ENCODE measurements around the gene TRA2B. TPM values are rescaled to one million over a fixed set of nuclear protein-coding genes. Genes with fewer than 3 reads are reported as not detected.

TRA2B gene
- total RNA-seq, 1 experiment from 2014 or later: 328 TPM

DNA sequence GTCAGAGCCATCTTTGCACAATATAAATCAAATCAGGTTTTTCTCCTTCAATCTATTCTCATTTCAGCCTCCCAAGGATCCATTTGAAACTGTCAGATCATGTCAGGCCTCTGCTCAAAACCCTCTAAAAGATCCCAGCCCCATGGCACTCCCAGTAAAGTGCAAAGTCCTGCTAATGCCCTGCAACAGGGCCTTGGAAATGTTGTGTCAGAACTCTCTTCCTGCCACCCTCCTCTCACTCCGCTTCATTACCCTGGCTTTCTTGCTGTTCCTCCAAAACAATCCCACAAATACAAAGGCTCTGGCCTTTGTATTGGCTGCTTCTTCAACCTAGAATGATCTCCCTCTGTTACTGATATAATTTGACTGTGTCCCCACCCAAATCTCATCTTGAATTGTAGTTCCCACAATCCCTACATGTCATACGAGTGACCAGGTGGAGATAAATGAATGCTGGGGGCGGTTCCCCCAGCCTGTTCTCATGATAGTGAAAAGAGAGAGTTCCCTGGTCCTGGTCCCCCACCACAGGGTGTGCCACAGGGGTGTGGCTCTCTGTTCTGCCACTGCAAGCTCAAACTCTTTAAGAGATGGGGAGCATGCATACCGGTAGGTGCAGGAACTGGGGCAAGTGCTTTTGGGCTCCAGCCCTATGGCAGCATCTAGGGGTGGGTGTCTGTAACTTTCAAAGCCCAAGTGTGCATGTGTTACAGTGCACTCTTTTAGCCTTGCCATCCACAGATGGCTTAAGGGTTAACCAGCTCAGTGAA lies 22.9 kb upstream of the TRA2B start:
- Histone ChIP-seq H3K4me1 (ENCODE audit: low read length) (peaks cover 4% of the 10 kb centered on the region; the same call in 1 of the 2 replicates), H3K79me2 (ENCODE audit: low read length) (no peaks in the 10 kb centered on the region), H3K27ac (ENCODE audit: low read length) (no peak overlapping the region), H3K4me2 (ENCODE audit: low read depth, low read length, poor library complexity, severe bottlenecking) (no peak overlapping the region), H3K9me2 (replicated peaks; ENCODE audit: insufficient read depth, low read length) (no peaks in the 10 kb centered on the region), H3K36me3 (ENCODE audit: insufficient read depth, low read length) (no peaks in the 10 kb centered on the region), H2AFZ (ENCODE audit: low read length) (no peak overlapping the region), H3K27me3 (ENCODE audit: low read length) (no peaks in the 10 kb centered on the region), H4K20me1 (ENCODE audit: insufficient read depth, low read depth, low read length) (no peaks in the 10 kb centered on the region), H3K9ac (ENCODE audit: low read length) (no peak overlapping the region), H3K9me3 (ENCODE audit: low read length) (no peaks in the 10 kb centered on the region), H3K4me3 (ENCODE audit: low read length) (no peak overlapping the region)
- no peak for DNase-seq

DNA sequence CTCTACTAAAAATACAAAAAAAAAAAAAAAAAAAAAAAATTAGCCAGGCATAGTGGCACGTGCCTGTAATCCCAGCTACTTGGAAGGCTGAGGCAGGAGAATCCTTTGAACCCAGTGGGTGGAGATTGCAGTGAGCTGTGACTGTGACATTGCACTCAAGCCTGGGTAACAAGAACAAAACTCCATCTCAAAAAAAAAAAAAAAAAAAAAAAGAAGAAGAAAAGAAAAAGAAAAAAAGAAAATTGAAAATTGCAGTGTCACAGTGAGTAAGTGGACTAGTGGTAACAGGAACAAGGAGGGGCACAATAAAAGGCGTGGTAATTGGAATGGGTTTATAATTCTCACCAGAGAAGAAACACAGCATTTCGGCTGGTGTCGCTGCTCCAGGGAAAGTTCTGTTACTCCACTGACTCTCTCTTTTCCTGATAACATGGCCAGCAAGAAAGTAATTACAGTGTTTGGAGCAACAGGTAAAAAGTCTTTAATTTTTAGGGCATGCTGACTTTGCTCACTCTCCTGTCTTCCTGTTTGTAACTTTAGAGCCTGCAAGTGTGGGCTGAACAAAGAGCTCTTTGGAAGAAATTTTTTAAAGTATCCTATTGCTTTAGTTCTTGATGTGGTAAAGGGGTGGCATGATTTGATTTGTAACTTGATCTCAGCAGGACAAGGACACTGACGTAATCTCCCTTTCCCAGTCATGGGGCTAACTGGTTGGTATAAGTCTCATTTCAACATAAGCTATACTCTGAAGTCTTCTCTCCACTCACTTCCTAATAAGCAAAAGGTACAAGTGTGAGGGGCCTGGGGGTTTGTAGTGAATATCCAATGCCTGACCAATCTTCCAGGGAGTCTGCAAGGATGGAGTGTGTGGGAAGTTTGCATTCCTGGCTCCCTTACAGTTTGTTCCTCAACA lies 22.1 kb upstream of the TRA2B start:
- Histone ChIP-seq H3K36me3 (ENCODE audit: insufficient read depth, low read length) (no peaks in the 10 kb centered on the region), H3K9ac (ENCODE audit: low read length) (no peak overlapping the region), H3K9me2 (replicated peaks; ENCODE audit: insufficient read depth, low read length) (no peaks in the 10 kb centered on the region), H3K27me3 (ENCODE audit: low read length) (no peaks in the 10 kb centered on the region), H3K4me1 (ENCODE audit: low read length) (peaks cover 9% of the 10 kb centered on the region; the same call in 1 of the 2 replicates), H3K4me2 (ENCODE audit: low read depth, low read length, poor library complexity, severe bottlenecking) (no peak overlapping the region), H3K79me2 (ENCODE audit: low read length) (no peaks in the 10 kb centered on the region), H3K4me3 (ENCODE audit: low read length) (no peak overlapping the region), H4K20me1 (ENCODE audit: insufficient read depth, low read depth, low read length) (no peaks in the 10 kb centered on the region), H3K27ac (ENCODE audit: low read length) (no peak overlapping the region), H2AFZ (ENCODE audit: low read length) (no peak overlapping the region), H3K9me3 (ENCODE audit: low read length) (no peaks in the 10 kb centered on the region)
- DNase-seq: no peak

DNA sequence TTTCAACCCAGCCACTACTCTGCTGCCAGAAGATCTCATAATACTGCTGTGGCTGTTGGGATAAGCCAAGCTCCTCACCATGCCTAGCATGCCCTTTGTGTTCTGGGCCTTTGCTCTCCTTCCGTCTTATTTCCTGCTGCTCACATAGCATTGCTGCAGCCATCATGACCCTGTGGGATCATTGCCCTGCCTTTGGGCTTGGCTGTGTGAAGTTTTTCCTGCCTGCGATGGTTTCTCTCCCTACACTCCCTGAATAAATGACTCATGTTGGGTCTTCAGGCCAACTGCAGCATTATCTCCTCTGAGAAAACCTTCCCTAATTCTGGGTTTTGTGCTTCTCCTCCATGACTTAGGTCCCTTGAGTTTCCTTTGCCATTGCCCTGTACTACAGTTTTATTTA lies 20.8 kb upstream of the TRA2B start:
- Histone ChIP-seq H3K9me2 (replicated peaks; ENCODE audit: insufficient read depth, low read length) (no peaks in the 10 kb centered on the region), H3K27me3 (ENCODE audit: low read length) (no peaks in the 10 kb centered on the region), H3K9me3 (ENCODE audit: low read length) (no peaks in the 10 kb centered on the region), H3K4me1 (ENCODE audit: low read length) (peaks cover 11% of the 10 kb centered on the region), H4K20me1 (ENCODE audit: insufficient read depth, low read depth, low read length) (no peaks in the 10 kb centered on the region), H3K4me2 (ENCODE audit: low read depth, low read length, poor library complexity, severe bottlenecking) (no peak overlapping the region), H3K36me3 (ENCODE audit: insufficient read depth, low read length) (no peaks in the 10 kb centered on the region), H3K27ac (ENCODE audit: low read length) (no peak overlapping the region), H3K79me2 (ENCODE audit: low read length) (no peaks in the 10 kb centered on the region), H3K4me3 (ENCODE audit: low read length) (no peak overlapping the region), H2AFZ (ENCODE audit: low read length) (no peak overlapping the region), H3K9ac (ENCODE audit: low read length) (no peak overlapping the region)
- DNase-seq: no peak

DNA sequence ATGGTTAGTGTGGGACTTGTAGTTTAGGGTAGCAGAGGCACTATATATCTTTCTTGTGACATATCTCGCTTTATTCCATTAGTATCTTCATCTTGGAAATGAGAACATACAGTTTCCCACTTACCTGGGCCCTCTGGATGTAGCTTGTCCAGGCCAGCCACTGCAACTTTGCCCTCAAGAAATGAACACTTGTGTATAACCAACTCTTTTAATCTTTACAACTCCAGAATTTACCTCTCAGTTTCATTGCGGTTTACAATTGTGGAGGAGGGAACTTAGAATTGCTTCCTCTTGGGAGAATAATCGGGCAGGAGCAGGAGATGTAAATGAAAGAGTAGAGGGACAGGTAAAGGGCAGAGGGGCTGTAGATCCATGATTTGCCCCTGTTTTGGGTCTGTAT lies 18.4 kb upstream of the TRA2B start:
- no peaks in the 10 kb centered on the region for H3K9me2 ChIP-seq (replicated peaks; ENCODE audit: insufficient read depth, low read length)
- no peak for DNase-seq
- H3K4me3 ChIP-seq (ENCODE audit: low read length): no peak overlapping the region
- H3K4me2 ChIP-seq (ENCODE audit: low read depth, low read length, poor library complexity, severe bottlenecking): no peak overlapping the region
- no peak overlapping the region for H3K9ac ChIP-seq (ENCODE audit: low read length)
- H3K36me3 ChIP-seq (ENCODE audit: insufficient read depth, low read length): no peaks in the 10 kb centered on the region
- peaks cover 25% of the 10 kb centered on the region for H3K4me1 ChIP-seq (ENCODE audit: low read length)
- H2AFZ ChIP-seq (ENCODE audit: low read length): no peak overlapping the region
- H3K9me3 ChIP-seq (ENCODE audit: low read length): no peaks in the 10 kb centered on the region
- no peaks in the 10 kb centered on the region for H3K79me2 ChIP-seq (ENCODE audit: low read length)
- no peaks in the 10 kb centered on the region for H3K27me3 ChIP-seq (ENCODE audit: low read length)
- no peaks in the 10 kb centered on the region for H4K20me1 ChIP-seq (ENCODE audit: insufficient read depth, low read depth, low read length)
- H3K27ac ChIP-seq (ENCODE audit: low read length): no peak overlapping the region

DNA sequence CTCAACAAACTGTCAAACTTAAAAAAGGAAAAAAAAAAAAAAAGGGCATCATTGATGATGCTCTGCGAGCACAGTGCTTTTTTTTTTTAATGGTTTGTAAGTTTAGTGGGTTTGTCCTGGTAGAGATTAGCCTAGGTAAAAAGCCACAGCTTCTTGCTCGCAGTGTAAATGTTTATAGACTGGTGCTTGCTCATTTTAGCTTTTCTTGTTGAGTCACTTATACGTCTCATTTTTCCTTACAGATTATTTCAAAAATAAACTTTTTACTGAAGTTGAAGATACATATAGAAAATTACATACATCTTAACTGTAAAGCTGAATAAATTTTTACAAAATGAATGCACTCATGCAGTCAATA lies 16.5 kb upstream of the TRA2B start:
- Histone ChIP-seq H3K36me3 (ENCODE audit: insufficient read depth, low read length) (no peaks in the 10 kb centered on the region), H3K9me3 (ENCODE audit: low read length) (no peaks in the 10 kb centered on the region), H3K79me2 (ENCODE audit: low read length) (no peaks in the 10 kb centered on the region), H4K20me1 (ENCODE audit: insufficient read depth, low read depth, low read length) (no peaks in the 10 kb centered on the region), H3K9me2 (replicated peaks; ENCODE audit: insufficient read depth, low read length) (no peaks in the 10 kb centered on the region), H2AFZ (ENCODE audit: low read length) (no peak overlapping the region), H3K4me1 (ENCODE audit: low read length) (peaks cover 21% of the 10 kb centered on the region), H3K27ac (ENCODE audit: low read length) (no peak overlapping the region), H3K4me3 (ENCODE audit: low read length) (no peak overlapping the region), H3K9ac (ENCODE audit: low read length) (no peak overlapping the region), H3K27me3 (ENCODE audit: low read length) (no peaks in the 10 kb centered on the region), H3K4me2 (ENCODE audit: low read depth, low read length, poor library complexity, severe bottlenecking) (no peak overlapping the region)
- no peak for DNase-seq

DNA sequence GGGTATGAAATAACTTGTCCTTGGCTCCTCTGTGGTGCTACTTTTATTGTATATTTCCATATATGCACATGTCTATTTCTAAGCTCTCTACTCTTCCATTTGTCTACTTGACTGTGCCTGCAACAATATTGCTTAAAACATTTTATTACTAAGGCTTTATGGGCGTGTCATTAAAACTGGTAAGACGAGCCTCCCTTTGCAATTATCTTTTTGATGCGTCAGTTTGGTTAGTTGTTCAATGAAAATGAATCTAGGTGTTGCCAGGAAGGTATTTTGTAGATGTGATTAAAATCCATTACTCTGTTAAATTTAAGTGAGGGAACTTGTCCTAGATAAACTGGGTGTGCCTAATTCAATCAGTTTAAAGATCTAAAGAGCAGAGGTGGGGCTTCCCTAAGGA lies 12.9 kb upstream of the TRA2B start:
- H3K27me3 ChIP-seq (ENCODE audit: low read length): no peaks in the 10 kb centered on the region
- H3K36me3 ChIP-seq (ENCODE audit: insufficient read depth, low read length): no peaks in the 10 kb centered on the region
- H3K4me3 ChIP-seq (ENCODE audit: low read length): no peak overlapping the region
- no peaks in the 10 kb centered on the region for H3K79me2 ChIP-seq (ENCODE audit: low read length)
- no peak overlapping the region for H3K9ac ChIP-seq (ENCODE audit: low read length)
- H3K9me3 ChIP-seq (ENCODE audit: low read length): no peaks in the 10 kb centered on the region
- no peak for DNase-seq
- no peaks in the 10 kb centered on the region for H3K9me2 ChIP-seq (replicated peaks; ENCODE audit: insufficient read depth, low read length)
- peaks cover 21% of the 10 kb centered on the region for H3K4me1 ChIP-seq (ENCODE audit: low read length)
- no peak overlapping the region for H3K4me2 ChIP-seq (ENCODE audit: low read depth, low read length, poor library complexity, severe bottlenecking)
- no peaks in the 10 kb centered on the region for H4K20me1 ChIP-seq (ENCODE audit: insufficient read depth, low read depth, low read length)
- no peak overlapping the region for H2AFZ ChIP-seq (ENCODE audit: low read length)
- H3K27ac ChIP-seq (ENCODE audit: low read length): no peak overlapping the region

DNA sequence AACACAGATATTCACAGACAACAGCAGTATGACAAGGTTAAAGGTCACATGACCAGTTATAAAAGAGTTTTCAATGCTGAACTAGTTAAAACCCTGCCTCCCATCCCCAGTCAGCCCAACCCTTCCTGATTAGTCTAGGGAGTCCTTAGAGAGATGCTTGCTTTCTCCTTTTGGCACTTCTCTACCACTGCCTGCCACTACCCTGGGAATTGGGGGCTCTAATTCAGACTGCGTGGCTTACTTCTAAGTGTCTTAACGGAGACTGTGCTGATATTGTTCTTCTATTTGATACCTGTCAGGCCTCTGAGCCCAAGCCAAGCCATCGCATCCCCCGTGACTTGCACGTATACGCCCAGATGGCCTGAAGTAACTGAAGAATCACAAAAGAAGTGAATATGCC lies 11.7 kb upstream of the TRA2B start:
- Histone ChIP-seq H3K9ac (ENCODE audit: low read length) (no peak overlapping the region), H3K27ac (ENCODE audit: low read length) (no peak overlapping the region), H3K4me3 (ENCODE audit: low read length) (no peak overlapping the region), H3K9me2 (replicated peaks; ENCODE audit: insufficient read depth, low read length) (no peaks in the 10 kb centered on the region), H4K20me1 (ENCODE audit: insufficient read depth, low read depth, low read length) (no peaks in the 10 kb centered on the region), H3K79me2 (ENCODE audit: low read length) (no peaks in the 10 kb centered on the region), H3K4me2 (ENCODE audit: low read depth, low read length, poor library complexity, severe bottlenecking) (no peak overlapping the region), H3K9me3 (ENCODE audit: low read length) (no peaks in the 10 kb centered on the region), H3K36me3 (ENCODE audit: insufficient read depth, low read length) (no peaks in the 10 kb centered on the region), H2AFZ (ENCODE audit: low read length) (no peak overlapping the region), H3K27me3 (ENCODE audit: low read length) (no peaks in the 10 kb centered on the region), H3K4me1 (ENCODE audit: low read length) (peaks cover 16% of the 10 kb centered on the region)
- no peak for DNase-seq

DNA sequence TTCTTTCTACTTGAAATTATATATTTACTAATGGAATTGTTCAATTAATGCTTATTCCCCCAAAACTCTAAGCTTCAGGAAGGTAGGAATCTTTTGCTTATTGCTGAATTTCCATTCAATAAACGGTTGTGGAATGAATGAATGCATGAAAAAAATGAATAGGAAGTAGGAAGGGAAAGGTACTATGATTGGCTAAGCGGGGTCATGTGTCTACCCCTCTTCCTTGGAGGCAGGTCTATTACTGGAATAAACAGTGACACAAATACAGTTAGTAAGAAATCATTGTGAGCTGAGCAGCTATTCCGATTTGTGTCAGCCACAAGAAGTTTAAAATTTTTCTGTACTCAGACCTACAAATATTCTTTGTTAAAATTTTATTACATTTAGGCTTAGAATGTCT lies 10.5 kb upstream of the TRA2B start:
- H3K27ac ChIP-seq (ENCODE audit: low read length): no peak overlapping the region
- H3K36me3 ChIP-seq (ENCODE audit: insufficient read depth, low read length): no peaks in the 10 kb centered on the region
- H3K4me3 ChIP-seq (ENCODE audit: low read length): no peak overlapping the region
- no peak overlapping the region for H2AFZ ChIP-seq (ENCODE audit: low read length)
- no peaks in the 10 kb centered on the region for H3K27me3 ChIP-seq (ENCODE audit: low read length)
- no peaks in the 10 kb centered on the region for H4K20me1 ChIP-seq (ENCODE audit: insufficient read depth, low read depth, low read length)
- H3K4me2 ChIP-seq (ENCODE audit: low read depth, low read length, poor library complexity, severe bottlenecking): no peak overlapping the region
- no peaks in the 10 kb centered on the region for H3K9me3 ChIP-seq (ENCODE audit: low read length)
- DNase-seq: no peak
- H3K9ac ChIP-seq (ENCODE audit: low read length): no peak overlapping the region
- peaks cover 20% of the 10 kb centered on the region for H3K4me1 ChIP-seq (ENCODE audit: low read length)
- H3K9me2 ChIP-seq (replicated peaks; ENCODE audit: insufficient read depth, low read length): no peaks in the 10 kb centered on the region
- no peaks in the 10 kb centered on the region for H3K79me2 ChIP-seq (ENCODE audit: low read length)

All from Karpas-422 (cell line).